ENCODE results near the gene SLIT3.

GRCh38 chr5:169128679-169129078 is 172.3 kb downstream of the SLIT3 start:
- TF ChIP-seq EZH2phosphoT487 (IDR thresholded peaks at IDR 0.05; ENCODE audit: borderline replicate concordance, low read depth), result no peak
- TF ChIP-seq CTCF (IDR thresholded peaks at IDR 0.05), result no peak
- TF ChIP-seq, protein P1, sequence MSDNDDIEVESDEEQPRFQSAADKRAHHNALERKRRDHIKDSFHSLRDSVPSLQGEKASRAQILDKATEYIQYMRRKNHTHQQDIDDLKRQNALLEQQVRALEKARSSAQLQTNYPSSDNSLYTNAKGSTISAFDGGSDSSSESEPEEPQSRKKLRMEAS (IDR thresholded peaks at IDR 0.05; ENCODE audit: low read depth), result no peak
- no peak for TF ChIP-seq POLR2AphosphoS5 (IDR thresholded peaks at IDR 0.05; ENCODE audit: low read depth, low read length)
- TF ChIP-seq RXRA (IDR thresholded peaks at IDR 0.05; ENCODE audit: borderline replicate concordance, low read depth), result no peak
- no peak for TF ChIP-seq JUND (IDR thresholded peaks at IDR 0.05)
- no peak for TF ChIP-seq EP300 (IDR thresholded peaks at IDR 0.05; ENCODE audit: borderline replicate concordance in 1 of 2, low read depth in 1 of 2, low read length in 1 of 2)
- TF ChIP-seq TCF12 (IDR thresholded peaks at IDR 0.05), result no peak
- TF ChIP-seq RFX5 (IDR thresholded peaks at IDR 0.05; ENCODE audit: low read length), result no peak
- TF ChIP-seq, protein P2, sequence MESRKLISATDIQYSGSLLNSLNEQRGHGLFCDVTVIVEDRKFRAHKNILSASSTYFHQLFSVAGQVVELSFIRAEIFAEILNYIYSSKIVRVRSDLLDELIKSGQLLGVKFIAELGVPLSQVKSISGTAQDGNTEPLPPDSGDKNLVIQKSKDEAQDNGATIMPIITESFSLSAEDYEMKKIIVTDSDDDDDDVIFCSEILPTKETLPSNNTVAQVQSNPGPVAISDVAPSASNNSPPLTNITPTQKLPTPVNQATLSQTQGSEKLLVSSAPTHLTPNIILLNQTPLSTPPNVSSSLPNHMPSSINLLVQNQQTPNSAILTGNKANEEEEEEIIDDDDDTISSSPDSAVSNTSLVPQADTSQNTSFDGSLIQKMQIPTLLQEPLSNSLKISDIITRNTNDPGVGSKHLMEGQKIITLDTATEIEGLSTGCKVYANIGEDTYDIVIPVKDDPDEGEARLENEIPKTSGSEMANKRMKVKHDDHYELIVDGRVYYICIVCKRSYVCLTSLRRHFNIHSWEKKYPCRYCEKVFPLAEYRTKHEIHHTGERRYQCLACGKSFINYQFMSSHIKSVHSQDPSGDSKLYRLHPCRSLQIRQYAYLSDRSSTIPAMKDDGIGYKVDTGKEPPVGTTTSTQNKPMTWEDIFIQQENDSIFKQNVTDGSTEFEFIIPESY (IDR thresholded peaks at IDR 0.05; ENCODE audit: borderline replicate concordance, low read depth), result no peak

Measured in SK-N-SH (cell line).